ENCODE results near the gene PCDHGA1. TPM values are rescaled to one million over a fixed set of nuclear protein-coding genes. Genes with fewer than 3 reads are reported as not detected.

The PCDHGA1 gene
- total and polyA plus RNA-seq, 4 donors = 0.05 to 0.08 (median 0.05) TPM; not detected in 1

- Histone ChIP-seq H3K9ac (ENCODE audit: low read depth in 1 of 2, low read length in 2 of 2) (no peak overlapping the region), H3K9me3 (ENCODE audit: control insufficient read depth in 4 of 4, low read length in 3 of 4) (no peaks in the 10 kb centered on the region), H3K4me3 (ENCODE audit: low read depth in 1 of 3, low read length in 3 of 3) (no peak overlapping the region), H3K27me3 (ENCODE audit: control insufficient read depth in 4 of 4, insufficient read depth in 4 of 4, low read length in 3 of 4) (no peaks in the 10 kb centered on the region), H3K27ac (ENCODE audit: low read depth in 1 of 2, low read length in 2 of 2) (no peak overlapping the region), H3K36me3 (ENCODE audit: control insufficient read depth in 4 of 4, insufficient read depth in 3 of 4, low read depth in 1 of 4, low read length in 3 of 4) (peaks cover 8 to 29% (median 19%) of the 10 kb centered on the region in 4 donors), H3K4me1 (ENCODE audit: control insufficient read depth in 4 of 4, insufficient read depth in 4 of 4, low read length in 3 of 4) (peaks cover 0 to 8% (median 5%) of the 10 kb centered on the region in 4 donors)
- WGBS = 94% methylated on average over 4 of the region's 4 CpGs
- no peak for DNase-seq (ENCODE audit: low spot score)
- TF ChIP-seq HNF4A (conservative IDR thresholded peaks at IDR 0.05) (peak in 1 of 2 donors; percentile 10), ZBTB33 (IDR thresholded peaks at IDR 0.05) (no peak), GABPA (IDR thresholded peaks at IDR 0.05 in 1 of 2, conservative IDR thresholded peaks at IDR 0.05 in 1 of 2) (no peak), HNF4G (IDR thresholded peaks at IDR 0.05) (no peak), JUND (IDR thresholded peaks at IDR 0.05) (no peak), MAX (IDR thresholded peaks at IDR 0.05) (no peak), NR2F2 (IDR thresholded peaks at IDR 0.05) (no peak)
These were observed 204.3 kb downstream of the PCDHGA1 start for GRCh38 chr5:141534492-141535213.

GRCh38 chr5:141543053-141543452, 212.7 kb downstream of the PCDHGA1 start:
- 89% methylated on average over 2 of the region's 2 CpGs for WGBS
- Histone ChIP-seq H3K36me3 (ENCODE audit: control insufficient read depth in 4 of 4, insufficient read depth in 3 of 4, low read depth in 1 of 4, low read length in 3 of 4) (peaks cover 3 to 23% (median 17%) of the 10 kb centered on the region in 4 donors), H3K27me3 (ENCODE audit: control insufficient read depth in 4 of 4, insufficient read depth in 4 of 4, low read length in 3 of 4) (no peaks in the 10 kb centered on the region), H3K4me3 (ENCODE audit: low read depth in 1 of 3, low read length in 3 of 3) (no peak overlapping the region), H3K9me3 (ENCODE audit: control insufficient read depth in 4 of 4, low read length in 3 of 4) (peaks cover 2 to 6% (median 3%) of the 10 kb centered on the region in 4 donors), H3K4me1 (ENCODE audit: control insufficient read depth in 4 of 4, insufficient read depth in 4 of 4, low read length in 3 of 4) (no peaks in the 10 kb centered on the region), H3K9ac (ENCODE audit: low read depth in 1 of 2, low read length in 2 of 2) (no peak overlapping the region), H3K27ac (ENCODE audit: low read depth in 1 of 2, low read length in 2 of 2) (no peak overlapping the region)
- no peak for DNase-seq (ENCODE audit: low spot score)
- TF ChIP-seq EGR1 (IDR thresholded peaks at IDR 0.05; ENCODE audit: low read depth in 2 of 2) (no peak), ZBTB33 (IDR thresholded peaks at IDR 0.05) (no peak), YY1 (IDR thresholded peaks at IDR 0.05) (no peak), TAF1 (conservative IDR thresholded peaks at IDR 0.05) (no peak), RAD21 (IDR thresholded peaks at IDR 0.05) (no peak), REST (IDR thresholded peaks at IDR 0.05) (no peak), SP1 (IDR thresholded peaks at IDR 0.05) (no peak), MAX (IDR thresholded peaks at IDR 0.05) (no peak)

All from liver (tissue), 9 donors.